HEK293T (cell line): ENCODE measurements around the gene SPACA6.

Experiments
- CTCF ChIA-PET: fragments of 350-600 bp; formaldehyde crosslinking; extraction: SDS; loops from one replicate; lab custom pipeline; 2021; ENCODE audit warnings: antibody characterized with exemption, inconsistent platforms; lab: Yijun Ruan, JAX
- POLR2A ChIA-PET: fragments of 350-600 bp; formaldehyde crosslinking; extraction: SDS; loops from one replicate; lab custom pipeline; 2020; ENCODE audit warnings: antibody characterized with exemption, inconsistent platforms; lab: Yijun Ruan, JAX
- DNase-seq: peaks from one replicate; pipeline ENCODE4 v3.0.0; 2012; ENCODE audit warnings: mixed read lengths; ENCODE audit errors: extremely low spot score
- ARNT ChIP-seq: fragments of 450-650 bp; IDR thresholded peaks from 2 replicates; pipeline ENCODE4 v1.6.1; 2017; ENCODE audit warnings: mild to moderate bottlenecking
- BHLHE40 ChIP-seq: fragments of 450-650 bp; IDR thresholded peaks from 2 replicates; pipeline ENCODE4 v1.6.1; 2016; ENCODE audit warnings: mild to moderate bottlenecking, moderate library complexity, borderline replicate concordance
- CTBP1 ChIP-seq: fragments of 450-650 bp; IDR thresholded peaks from 2 replicates; pipeline ENCODE4 v1.6.1; 2016; ENCODE audit warnings: borderline replicate concordance
- ELF4 ChIP-seq: fragments of 450-650 bp; IDR thresholded peaks from 2 replicates; pipeline ENCODE4 v1.6.1; 2017; ENCODE audit warnings: antibody characterized with exemption
- FOXA1 ChIP-seq: fragments of 450-650 bp; IDR thresholded peaks from 2 replicates; pipeline ENCODE4 v1.6.1; 2016; ENCODE audit warnings: mild to moderate bottlenecking
- FOXK2 ChIP-seq: fragments of 450-650 bp; IDR thresholded peaks from 2 replicates; pipeline ENCODE4 v1.6.1; 2016; ENCODE audit warnings: mild to moderate bottlenecking
- FOXM1 ChIP-seq: fragments of 450-650 bp; IDR thresholded peaks from 2 replicates; pipeline ENCODE4 v1.6.1; 2017; ENCODE audit warnings: mild to moderate bottlenecking, borderline replicate concordance
- HDGF ChIP-seq: fragments of 450-650 bp; IDR thresholded peaks from 2 replicates; pipeline ENCODE4 v1.6.1; 2017; ENCODE audit warnings: antibody characterized with exemption, borderline replicate concordance
- L3MBTL2 ChIP-seq: fragments of 450-650 bp; conservative IDR thresholded peaks from 2 replicates; pipeline ENCODE4 v1.6.1; 2016; ENCODE audit warnings: mild to moderate bottlenecking
- LEF1 ChIP-seq: fragments of 450-650 bp; IDR thresholded peaks from 2 replicates; pipeline ENCODE4 v1.6.1; 2017; ENCODE audit warnings: mild to moderate bottlenecking, borderline replicate concordance
- NFRKB ChIP-seq: fragments of 450-650 bp; IDR thresholded peaks from 2 replicates; pipeline ENCODE4 v1.6.1; 2016; ENCODE audit warnings: mild to moderate bottlenecking, moderate library complexity
- SP1 ChIP-seq: fragments of 450-650 bp; IDR thresholded peaks from 2 replicates; pipeline ENCODE4 v1.6.1; 2017
- SUZ12 ChIP-seq: fragments of 450-650 bp; IDR thresholded peaks from 2 replicates; pipeline ENCODE4 v1.6.1; 2016; ENCODE audit warnings: mild to moderate bottlenecking
- TARDBP ChIP-seq: fragments of 450-650 bp; IDR thresholded peaks from 2 replicates; pipeline ENCODE4 v1.6.1; 2016
- ZNF384 ChIP-seq: fragments of 450-650 bp; IDR thresholded peaks from 2 replicates; pipeline ENCODE4 v1.6.1; 2016
- TF ChIP-seq, protein P1 (sequence below): fragments of 450-650 bp; IDR thresholded peaks from 2 replicates; pipeline ENCODE4 v1.6.1; 2016

Gene SPACA6

DNA sequence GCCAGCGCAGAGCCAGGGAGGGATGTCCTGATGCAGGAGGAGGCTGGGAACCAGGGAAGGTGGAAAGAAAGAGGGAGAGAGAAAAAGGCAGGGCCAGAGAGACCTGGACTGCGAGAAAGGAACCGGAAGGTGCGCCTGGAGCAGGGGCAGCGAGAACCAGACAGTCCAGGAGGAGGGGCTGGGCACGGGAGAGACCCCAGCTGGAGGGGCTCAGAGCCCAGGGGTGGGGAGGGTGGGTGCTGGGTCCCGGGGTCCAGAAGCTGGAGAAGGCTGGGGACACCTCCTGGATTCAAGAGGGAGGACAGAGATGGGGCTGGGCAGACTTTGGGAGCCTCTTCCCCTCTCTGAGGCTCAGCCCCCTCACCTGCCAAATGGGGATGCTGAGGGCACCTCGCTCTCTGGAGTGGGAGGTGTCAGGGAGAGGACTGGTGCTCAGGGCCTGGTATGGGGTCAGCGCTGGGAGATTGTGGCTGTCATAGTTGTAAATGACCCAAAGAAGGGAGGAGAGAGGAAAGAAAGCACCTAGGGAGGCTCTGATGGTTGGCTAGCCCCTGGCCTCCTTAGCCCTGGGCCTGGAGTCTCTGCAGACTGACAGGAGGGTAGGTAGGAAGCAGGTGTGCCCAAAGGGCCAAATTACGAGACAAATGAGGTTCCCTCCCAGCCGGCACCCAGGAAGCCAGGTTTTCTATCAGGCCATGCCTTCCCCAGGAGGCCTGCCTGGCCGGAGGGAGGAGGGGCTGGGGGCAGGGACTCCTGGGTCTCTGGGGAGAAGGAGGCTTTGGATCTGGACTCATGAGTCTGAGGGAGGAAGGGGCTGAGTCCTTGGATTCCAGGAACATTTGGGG, 1.3 kb upstream of the SPACA6 start:
- POLR2A ChIA-PET: no interaction called here
- DNase-seq: no peak
- TF ChIP-seq HDGF (no peak), FOXA1 (no peak), ZNF384 (no peak), L3MBTL2 (no peak), NFRKB (no peak), BHLHE40 (no peak), FOXK2 (no peak), ARNT (no peak), ELF4 (no peak)
- CTCF ChIA-PET: no interaction called here

DNA sequence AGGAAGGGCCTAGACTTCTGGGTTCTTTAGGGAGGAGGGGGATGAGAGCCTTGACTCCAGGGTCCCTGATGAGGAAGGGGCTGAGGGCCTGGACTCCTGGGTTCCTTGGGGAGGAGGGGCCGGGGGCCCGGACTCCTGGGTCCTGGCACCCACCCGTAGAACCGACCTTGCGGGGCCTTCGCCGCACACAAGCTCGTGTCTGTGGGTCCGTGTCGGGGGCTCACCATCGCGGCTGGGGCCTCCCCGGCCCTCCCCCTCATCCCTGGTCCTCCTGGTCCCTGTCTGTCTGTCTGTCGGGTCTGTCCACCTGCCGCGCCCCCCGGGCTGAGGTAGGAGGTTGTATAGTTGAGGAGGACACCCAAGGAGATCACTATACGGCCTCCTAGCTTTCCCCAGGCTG, 662 bp upstream of the SPACA6 start:
- TF ChIP-seq SUZ12 (no peak), NFRKB (no peak), ZNF384 (no peak), TARDBP (no peak), FOXK2 (no peak), ARNT (no peak), FOXM1 (no peak), CTBP1 (no peak), SP1 (no peak), L3MBTL2 (no peak), FOXA1 (no peak)
- TF ChIP-seq, protein P1, sequence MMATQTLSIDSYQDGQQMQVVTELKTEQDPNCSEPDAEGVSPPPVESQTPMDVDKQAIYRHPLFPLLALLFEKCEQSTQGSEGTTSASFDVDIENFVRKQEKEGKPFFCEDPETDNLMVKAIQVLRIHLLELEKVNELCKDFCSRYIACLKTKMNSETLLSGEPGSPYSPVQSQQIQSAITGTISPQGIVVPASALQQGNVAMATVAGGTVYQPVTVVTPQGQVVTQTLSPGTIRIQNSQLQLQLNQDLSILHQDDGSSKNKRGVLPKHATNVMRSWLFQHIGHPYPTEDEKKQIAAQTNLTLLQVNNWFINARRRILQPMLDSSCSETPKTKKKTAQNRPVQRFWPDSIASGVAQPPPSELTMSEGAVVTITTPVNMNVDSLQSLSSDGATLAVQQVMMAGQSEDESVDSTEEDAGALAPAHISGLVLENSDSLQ: no peak
- ChIA-PET POLR2A (no interaction called here), CTCF (no interaction called here)
- DNase-seq: no peak

DNA sequence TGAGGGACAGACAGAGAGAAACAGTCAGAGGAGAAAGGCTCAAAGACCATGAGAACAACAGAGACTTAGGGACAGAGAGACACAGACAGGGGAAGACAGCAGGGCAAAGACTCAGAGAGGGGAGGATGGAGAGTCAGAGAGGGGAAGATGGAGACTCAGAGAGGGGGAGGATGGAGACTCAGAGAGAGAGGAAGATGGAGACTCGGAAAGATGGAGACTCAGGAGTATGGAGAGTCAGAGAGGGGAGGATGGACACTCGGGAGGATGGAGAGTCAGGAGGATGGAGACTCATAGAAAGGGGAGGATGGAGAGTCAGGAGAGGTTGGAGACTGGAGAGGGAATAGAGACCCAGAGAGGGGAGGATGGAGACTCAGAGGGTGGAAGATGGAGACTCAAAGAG, 689 bp downstream of the SPACA6 start:
- DNase-seq: no peak
- ChIA-PET CTCF (interaction anchor here (2.0 kb wide), 1 partner anchor 10 kb away, joined by 7 read pairs; no protein-coding TSS in a partner anchor), POLR2A (no interaction called here)
- no peak for TF ChIP-seq HDGF
- no peak for TF ChIP-seq FOXA1
- TF ChIP-seq ARNT: no peak
- no peak for TF ChIP-seq L3MBTL2
- no peak for TF ChIP-seq SP1
- TF ChIP-seq FOXM1: no peak
- TF ChIP-seq CTBP1: no peak
- no peak for TF ChIP-seq ZNF384
- no peak for TF ChIP-seq SUZ12
- no peak for TF ChIP-seq BHLHE40
- TF ChIP-seq TARDBP: no peak
- no peak for TF ChIP-seq LEF1
- no peak for TF ChIP-seq ELF4
- TF ChIP-seq, protein P1: no peak
- TF ChIP-seq NFRKB: no peak

DNA sequence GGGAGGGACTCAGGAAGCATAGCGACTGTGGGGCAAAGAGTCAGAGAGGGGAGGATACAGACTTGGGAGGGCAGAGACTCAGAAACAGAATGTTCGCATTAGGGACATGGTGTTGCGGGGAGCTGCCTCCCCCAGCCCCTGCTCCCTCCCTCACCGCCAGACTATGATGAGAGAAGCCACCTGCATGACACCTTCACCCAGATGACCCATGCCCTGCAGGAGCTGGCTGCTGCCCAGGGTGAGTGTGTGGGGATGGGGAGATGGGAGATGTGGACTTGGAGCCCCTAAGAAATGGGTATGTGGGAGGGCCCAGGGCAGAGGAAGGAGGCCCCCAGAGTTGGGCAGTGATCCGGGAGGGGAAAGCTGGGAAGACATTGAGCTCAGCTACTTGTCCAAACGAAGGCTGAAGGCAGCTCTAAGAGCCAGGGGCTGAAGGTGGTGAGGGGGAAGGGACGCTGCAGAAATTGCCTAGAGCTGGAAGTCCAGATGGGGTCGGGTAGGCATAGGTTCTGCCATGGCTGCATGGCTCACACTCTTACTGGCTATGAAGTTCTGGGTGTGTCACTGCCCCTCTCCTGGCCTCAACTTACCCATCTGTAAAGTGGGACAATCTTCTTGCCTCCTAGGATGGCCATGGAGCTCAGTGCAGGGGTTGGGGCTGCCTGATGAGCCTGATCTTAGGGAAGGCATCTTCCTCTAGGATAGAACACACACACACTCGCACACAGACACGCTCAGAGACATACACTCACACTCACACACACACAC, 1.4 kb downstream of the SPACA6 start:
- ChIA-PET POLR2A (no interaction called here), CTCF (interaction anchor here (2.0 kb wide), 1 partner anchor 9 kb away, joined by 7 read pairs; no protein-coding TSS in a partner anchor)
- TF ChIP-seq FOXM1 (no peak), SUZ12 (no peak), FOXA1 (no peak), LEF1 (no peak), FOXK2 (no peak), ZNF384 (no peak), ELF4 (no peak), HDGF (no peak), NFRKB (no peak), SP1 (no peak)
- TF ChIP-seq, protein P1: no peak
- no peak for DNase-seq

DNA sequence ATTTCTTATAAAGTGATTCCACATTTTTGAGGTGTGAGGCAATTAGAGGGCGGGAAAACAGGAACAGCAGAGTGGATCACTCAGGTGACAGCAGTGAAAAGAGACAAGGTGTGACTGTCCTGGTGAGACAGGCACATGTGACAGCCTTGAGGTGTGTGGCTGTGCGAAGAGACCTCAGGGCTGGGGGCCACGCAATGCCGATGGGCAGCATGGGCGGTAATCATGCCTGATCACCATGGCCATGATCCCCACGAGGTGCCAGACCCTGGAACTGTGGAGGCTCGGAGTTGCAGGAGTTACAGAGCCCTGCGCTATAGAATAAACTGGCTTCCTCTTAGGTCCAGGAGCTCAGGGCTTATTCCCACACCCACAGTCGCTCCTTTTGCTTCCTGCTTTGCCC, 2.0 kb downstream of the SPACA6 start:
- POLR2A ChIA-PET: no interaction called here
- TF ChIP-seq ELF4: no peak
- CTCF ChIA-PET: interaction anchor here (2.0 kb wide), 1 partner anchor 9 kb away, joined by 7 read pairs; no protein-coding TSS in a partner anchor
- DNase-seq: no peak

DNA sequence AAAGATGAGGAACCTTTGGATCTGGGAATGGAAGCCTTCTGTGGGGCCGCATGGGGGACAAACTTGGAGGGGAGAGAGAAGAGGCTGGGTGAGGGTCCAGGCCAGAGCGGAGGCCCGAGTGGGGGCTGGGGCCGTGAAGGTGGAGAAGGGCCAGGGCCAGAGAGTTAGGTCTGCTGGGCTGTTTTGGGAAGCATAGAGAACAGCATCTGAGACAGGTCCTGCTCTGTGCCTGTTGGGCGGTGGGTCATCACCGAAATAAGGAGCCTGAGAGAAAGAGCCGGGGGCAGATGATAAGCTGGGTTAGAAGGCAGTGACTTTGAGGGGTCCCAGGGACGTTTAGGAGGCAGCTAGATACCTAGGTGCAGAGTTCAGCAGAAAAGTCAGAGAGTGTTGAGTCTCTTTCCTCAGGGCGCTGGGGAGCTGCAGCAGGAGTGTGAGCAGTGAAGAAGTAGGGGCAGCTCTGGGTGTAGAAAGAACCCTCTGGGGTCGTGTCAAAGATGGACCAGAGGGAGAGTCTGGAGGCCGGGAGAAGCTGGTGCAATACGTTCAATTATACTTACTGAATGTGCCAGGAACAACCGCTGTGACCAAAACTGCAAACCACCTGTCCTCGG, 2.7 kb downstream of the SPACA6 start:
- POLR2A ChIA-PET: no interaction called here

More for the DNA sequence above, 2.7 kb downstream of the SPACA6 start:
- TF ChIP-seq, protein P1: no peak
- TF ChIP-seq FOXK2 (no peak), ZNF384 (no peak), SP1 (no peak), BHLHE40 (no peak), ELF4 (no peak), SUZ12 (no peak), CTBP1 (no peak), FOXM1 (no peak), FOXA1 (no peak), L3MBTL2 (no peak), LEF1 (no peak), ARNT (no peak), NFRKB (no peak), TARDBP (no peak), HDGF (no peak)
- no peak for DNase-seq
- CTCF ChIA-PET: interaction anchor here (2.0 kb wide), 1 partner anchor 8 kb away, joined by 7 read pairs; no protein-coding TSS in a partner anchor
